Measurements from ENCODE around the gene RIOK1. TPM values are rescaled to one million over a fixed set of nuclear protein-coding genes. Genes with fewer than 3 reads are reported as not detected.

RIOK1 gene
- total and polyA plus RNA-seq, 2 of the 13 experiments (the other 11 are each of a cell fraction or from before 2014, with no cell fraction given), result 9.4 to 37.8 TPM

- 96% methylated on average over 3 of the region's 3 CpGs for WGBS (ENCODE audit: low lambda C conversion rate)
- Histone ChIP-seq H3K79me2 (ENCODE audit: insufficient read depth, low read length) (no peaks in the 10 kb centered on the region), H3K27ac (ENCODE audit: extremely low read length, insufficient read depth, low read length) (no peak overlapping the region), H3K9me3 (ENCODE audit: low read length) (no peaks in the 10 kb centered on the region), H4K20me1 (ENCODE audit: insufficient read depth, low read length) (no peaks in the 10 kb centered on the region), H3K36me3 (replicated peaks in 1 of 2; ENCODE audit: control insufficient read depth in 1 of 2, insufficient read depth in 2 of 2, low read length in 2 of 2) (peaks cover 13 to 90% of the 10 kb centered on the region in 2 experiments), H3K4me2 (ENCODE audit: low read depth, low read length) (no peak overlapping the region), H3K4me3 (replicated peaks in 1 of 3; ENCODE audit: insufficient read depth in 1 of 3, low read depth in 2 of 3, low read length in 3 of 3) (no peak overlapping the region), H2AFZ (ENCODE audit: low read length) (no peak overlapping the region), H3K4me1 (ENCODE audit: insufficient read depth, low read length) (no peaks in the 10 kb centered on the region), H3K9ac (ENCODE audit: insufficient read depth, low read depth, low read length) (no peak overlapping the region), H3K27me3 (ENCODE audit: control insufficient read depth in 1 of 2, insufficient read depth in 2 of 2, low read length in 2 of 2) (no peaks in the 10 kb centered on the region)
- TF ChIP-seq MAFK (conservative IDR thresholded peaks at IDR 0.05 in 1 of 2, IDR thresholded peaks at IDR 0.05 in 1 of 2; ENCODE audit: low read length in 2 of 2) (peak in 1 of 2 experiments; percentile 8; a peak in 1 of 4 replicates), KLF6 (CRISPR knock-in tag; IDR thresholded peaks at IDR 0.05) (no peak)
- in situ Hi-C loops (cut with HindIII; ENCODE audit: extremely low pct_ligation_motif_present, low pct_unique_long_range_greater_than_20kb), result loop anchor here (10.0 kb wide), 1 partner anchor 96 kb away; no protein-coding TSS in a partner anchor
- DNase-seq (ENCODE audit: low spot score) (no peak), FAIRE-seq (no peak), ATAC-seq (no peak)
- ChIA-PET CTCF (ENCODE audit: low intra/inter-chr PET ratio, low total read pairs) (no interaction called here), POLR2A (no interaction called here)
- no TSS peak for BruUV-seq (replicated peaks)
- intact Hi-C loops (cut with micrococcal nuclease; ENCODE audit: unreplicated experiment), result no loop called here
Observed at GRCh38 chr6:7401075-7401474, 11.5 kb downstream of the RIOK1 start.

GRCh38 chr6:7402716-7403115, 13.1 kb downstream of the RIOK1 start:
- no peak for DNase-seq (ENCODE audit: low spot score)
- Histone ChIP-seq H3K36me3 (replicated peaks in 1 of 2; ENCODE audit: control insufficient read depth in 1 of 2, insufficient read depth in 2 of 2, low read length in 2 of 2) (peaks cover 20 to 91% of the 10 kb centered on the region in 2 experiments), H2AFZ (ENCODE audit: low read length) (no peak overlapping the region), H3K79me2 (ENCODE audit: insufficient read depth, low read length) (no peaks in the 10 kb centered on the region), H4K20me1 (ENCODE audit: insufficient read depth, low read length) (no peaks in the 10 kb centered on the region), H3K4me3 (replicated peaks in 1 of 3; ENCODE audit: insufficient read depth in 1 of 3, low read depth in 2 of 3, low read length in 3 of 3) (no peak overlapping the region), H3K9ac (ENCODE audit: insufficient read depth, low read depth, low read length) (no peak overlapping the region), H3K4me2 (ENCODE audit: low read depth, low read length) (no peak overlapping the region), H3K4me1 (ENCODE audit: insufficient read depth, low read length) (no peaks in the 10 kb centered on the region), H3K9me3 (ENCODE audit: low read length) (no peaks in the 10 kb centered on the region), H3K27ac (ENCODE audit: extremely low read length, insufficient read depth, low read length) (no peak overlapping the region), H3K27me3 (ENCODE audit: control insufficient read depth in 1 of 2, insufficient read depth in 2 of 2, low read length in 2 of 2) (no peaks in the 10 kb centered on the region)
- in situ Hi-C loops (cut with HindIII; ENCODE audit: extremely low pct_ligation_motif_present, low pct_unique_long_range_greater_than_20kb), result loop anchor here (10.0 kb wide), 1 partner anchor 98 kb away; no protein-coding TSS in a partner anchor
- POLR2A ChIA-PET, result no interaction called here
- WGBS (ENCODE audit: low lambda C conversion rate), result 90% methylated on average over 1 of the region's 1 CpG
- CTCF ChIA-PET (ENCODE audit: low intra/inter-chr PET ratio, low total read pairs), result no interaction called here
- FAIRE-seq, result no peak
- TF ChIP-seq CERS6 (CRISPR knock-in tag; IDR thresholded peaks at IDR 0.05) (no peak), PCBP1 (IDR thresholded peaks at IDR 0.05; ENCODE audit: borderline replicate concordance, low read depth, low read length) (no peak), REXO4 (CRISPR knock-in tag; IDR thresholded peaks at IDR 0.05; ENCODE audit: borderline replicate concordance) (no peak), ZBTB26 (CRISPR knock-in tag; IDR thresholded peaks at IDR 0.05; ENCODE audit: borderline replicate concordance) (no peak), ZIK1 (CRISPR knock-in tag; IDR thresholded peaks at IDR 0.05; ENCODE audit: borderline replicate concordance, low read depth) (no peak), ADNP (CRISPR knock-in tag; IDR thresholded peaks at IDR 0.05) (no peak), ATF6 (CRISPR knock-in tag; conservative IDR thresholded peaks at IDR 0.05) (no peak)
- ATAC-seq, result no peak
- no TSS peak for BruUV-seq (replicated peaks)
- intact Hi-C loops (cut with micrococcal nuclease; ENCODE audit: unreplicated experiment), result no loop called here

Measured in HepG2 (cell line).